ENCODE data around the gene ZNF423. TPM values are rescaled to one million over a fixed set of nuclear protein-coding genes. Genes with fewer than 3 reads are reported as not detected.
A peak's percentile ranks its signal among the peaks of the same experiment; 100 is the strongest.

The ZNF423 gene
- total and polyA plus RNA-seq, 2 experiments from 2014 or later, result 12.3 to 22.2 TPM

DNA sequence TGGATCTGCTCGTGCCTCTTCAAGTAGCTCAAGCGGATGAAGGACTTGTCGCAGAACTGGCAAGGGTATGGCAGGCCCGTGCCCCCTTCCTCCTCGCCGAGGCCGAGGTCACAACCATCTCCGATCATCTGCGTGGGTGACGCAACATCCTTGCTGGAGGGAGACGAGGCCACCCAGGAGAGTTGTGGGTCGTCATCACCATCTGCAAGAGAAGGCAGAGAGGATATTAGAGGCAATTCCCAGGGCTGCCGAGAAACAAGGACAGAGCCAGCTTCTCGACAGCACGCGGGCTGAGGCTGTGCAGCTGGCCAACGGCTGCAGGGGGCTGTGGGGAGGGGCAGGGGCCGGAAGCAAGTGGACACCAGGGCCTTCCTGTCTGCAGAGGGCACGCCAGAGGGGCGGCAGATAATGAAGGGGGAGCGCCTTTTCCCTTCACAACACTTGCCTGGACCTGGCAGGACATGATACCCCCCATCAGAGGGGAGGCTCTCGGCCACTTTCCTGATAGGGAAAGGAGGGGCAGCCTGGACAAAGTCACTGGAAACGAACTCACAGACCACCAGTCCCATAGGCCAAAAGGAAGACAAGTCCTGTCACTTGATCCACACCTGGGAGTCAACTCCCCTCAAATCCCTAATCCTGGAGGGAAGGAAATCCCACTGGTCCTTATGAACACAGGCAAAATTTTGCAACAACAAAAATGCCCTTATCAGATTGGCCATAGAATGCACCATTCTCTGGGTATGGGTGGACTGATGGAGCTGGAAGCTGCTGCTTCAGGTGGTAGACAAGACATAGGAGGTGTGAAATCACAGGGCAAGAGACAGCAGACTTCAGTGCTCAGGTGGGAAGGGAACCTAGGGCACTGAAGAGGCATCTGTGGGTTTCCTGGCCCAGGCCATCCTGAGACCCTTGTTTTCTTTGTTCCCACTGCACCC is 217.0 kb downstream of the ZNF423 start:
- peak; percentile 26 to 71 for DNase-seq (ENCODE audit: low read depth in 1 of 2, low spot score in 1 of 2)
- H3K9me3 ChIP-seq (ENCODE audit: low read depth), result no peaks in the 10 kb centered on the region
- TF ChIP-seq, protein P1, sequence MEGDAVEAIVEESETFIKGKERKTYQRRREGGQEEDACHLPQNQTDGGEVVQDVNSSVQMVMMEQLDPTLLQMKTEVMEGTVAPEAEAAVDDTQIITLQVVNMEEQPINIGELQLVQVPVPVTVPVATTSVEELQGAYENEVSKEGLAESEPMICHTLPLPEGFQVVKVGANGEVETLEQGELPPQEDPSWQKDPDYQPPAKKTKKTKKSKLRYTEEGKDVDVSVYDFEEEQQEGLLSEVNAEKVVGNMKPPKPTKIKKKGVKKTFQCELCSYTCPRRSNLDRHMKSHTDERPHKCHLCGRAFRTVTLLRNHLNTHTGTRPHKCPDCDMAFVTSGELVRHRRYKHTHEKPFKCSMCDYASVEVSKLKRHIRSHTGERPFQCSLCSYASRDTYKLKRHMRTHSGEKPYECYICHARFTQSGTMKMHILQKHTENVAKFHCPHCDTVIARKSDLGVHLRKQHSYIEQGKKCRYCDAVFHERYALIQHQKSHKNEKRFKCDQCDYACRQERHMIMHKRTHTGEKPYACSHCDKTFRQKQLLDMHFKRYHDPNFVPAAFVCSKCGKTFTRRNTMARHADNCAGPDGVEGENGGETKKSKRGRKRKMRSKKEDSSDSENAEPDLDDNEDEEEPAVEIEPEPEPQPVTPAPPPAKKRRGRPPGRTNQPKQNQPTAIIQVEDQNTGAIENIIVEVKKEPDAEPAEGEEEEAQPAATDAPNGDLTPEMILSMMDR (IDR thresholded peaks at IDR 0.05; ENCODE audit: low read depth, low read length), result no peak
- H3K27me3 ChIP-seq, result no peaks in the 10 kb centered on the region
- no peak overlapping the region for H3K4me3 ChIP-seq
- peaks cover 24% of the 10 kb centered on the region for H3K4me1 ChIP-seq (ENCODE audit: low read depth)
- peak overlapping the region; percentile 63 for H3K27ac ChIP-seq
- H3K36me3 ChIP-seq, result no peaks in the 10 kb centered on the region

DNA sequence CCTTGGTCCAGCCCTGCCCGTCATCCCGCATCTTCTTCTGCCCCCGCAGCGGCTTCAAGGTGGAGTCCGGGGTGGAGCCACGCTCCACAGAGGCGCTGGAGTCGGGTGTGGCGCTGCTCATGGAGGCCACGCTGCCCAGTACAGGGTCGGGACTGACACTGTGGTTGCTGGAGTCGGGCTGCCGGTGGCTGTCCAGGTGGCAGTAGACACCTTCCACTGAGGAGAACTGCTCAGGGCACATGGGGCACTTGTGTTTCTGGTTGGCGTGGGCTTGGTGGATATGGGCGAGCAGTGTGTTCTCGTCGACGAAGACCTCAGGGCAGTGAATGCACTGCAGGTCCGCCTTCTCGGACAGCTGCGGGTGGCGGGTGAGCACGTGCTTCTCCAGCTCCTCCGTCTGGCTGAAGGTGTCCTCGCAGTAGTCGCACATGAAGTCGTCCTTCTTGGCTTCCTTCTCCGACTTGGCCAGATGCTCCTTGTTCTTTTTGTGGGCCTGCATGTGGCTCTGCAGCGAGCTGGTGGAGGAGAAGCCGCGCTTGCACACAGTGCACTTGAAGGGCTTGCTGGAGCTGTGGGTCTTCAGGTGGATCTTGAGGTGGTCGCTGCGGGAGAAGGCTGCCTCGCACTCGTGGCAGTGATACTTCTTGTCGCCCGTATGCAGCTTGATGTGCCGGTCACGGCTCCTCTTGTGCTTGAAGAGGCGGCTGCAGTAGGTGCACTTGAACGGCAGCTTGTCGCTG is 217.8 kb downstream of the ZNF423 start:
- Histone ChIP-seq H3K4me3 (no peak overlapping the region), H3K36me3 (no peaks in the 10 kb centered on the region), H3K27ac (no peak overlapping the region), H3K27me3 (no peaks in the 10 kb centered on the region), H3K4me1 (ENCODE audit: low read depth) (peaks cover 24% of the 10 kb centered on the region), H3K9me3 (ENCODE audit: low read depth) (no peaks in the 10 kb centered on the region)
- TF ChIP-seq, protein P1 (IDR thresholded peaks at IDR 0.05; ENCODE audit: low read depth, low read length), result no peak
- no peak for DNase-seq (ENCODE audit: low read depth in 1 of 2, low spot score in 1 of 2)

DNA sequence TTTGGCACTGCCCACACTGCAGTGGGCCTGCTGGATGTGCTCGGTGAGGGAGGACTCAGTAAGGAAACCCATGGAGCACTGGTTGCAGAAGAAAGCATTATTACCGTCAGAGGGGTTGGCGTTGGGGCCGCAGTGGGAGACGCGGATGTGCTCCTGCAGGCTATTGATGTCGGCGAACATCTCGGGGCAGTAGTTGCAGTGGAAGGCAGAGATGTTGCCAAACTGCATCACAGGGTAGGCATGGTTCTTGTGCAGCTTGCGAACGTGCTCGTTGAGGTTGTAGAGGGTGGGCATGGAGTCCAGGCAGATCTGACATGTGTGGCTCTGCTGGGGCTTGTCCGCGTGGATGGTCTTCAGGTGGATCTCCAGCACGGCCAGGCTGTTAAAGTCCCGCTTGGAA is 218.4 kb downstream of the ZNF423 start:
- TF ChIP-seq, protein P1 (IDR thresholded peaks at IDR 0.05; ENCODE audit: low read depth, low read length), result no peak
- Histone ChIP-seq H3K27ac (no peak overlapping the region), H3K4me3 (no peak overlapping the region), H3K4me1 (ENCODE audit: low read depth) (peaks cover 24% of the 10 kb centered on the region), H3K27me3 (no peaks in the 10 kb centered on the region), H3K9me3 (ENCODE audit: low read depth) (no peaks in the 10 kb centered on the region), H3K36me3 (no peaks in the 10 kb centered on the region)
- DNase-seq (ENCODE audit: low read depth in 1 of 2, low spot score in 1 of 2), result no peak

DNA sequence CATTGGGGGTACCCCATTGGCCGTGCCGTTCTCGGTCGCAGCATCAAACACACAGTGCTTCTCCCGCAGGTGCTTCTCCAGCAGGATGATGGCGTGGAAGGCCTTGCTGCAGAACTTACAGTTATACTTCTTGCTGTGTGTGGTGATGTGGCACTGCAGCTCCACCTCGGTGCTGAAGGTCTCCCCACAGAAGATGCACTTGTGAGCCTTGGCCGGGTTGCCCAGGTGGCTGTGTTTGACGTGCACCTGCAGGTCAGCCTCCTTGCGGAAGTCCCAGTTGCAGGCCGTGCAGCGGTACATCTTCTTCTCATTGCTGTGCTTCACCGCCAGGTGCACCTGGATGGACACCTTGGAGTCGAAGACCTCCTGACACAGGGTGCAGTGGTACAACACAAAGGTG is 219.3 kb downstream of the ZNF423 start:
- TF ChIP-seq, protein P1 (IDR thresholded peaks at IDR 0.05; ENCODE audit: low read depth, low read length), result no peak
- Histone ChIP-seq H3K27me3 (no peaks in the 10 kb centered on the region), H3K9me3 (ENCODE audit: low read depth) (no peaks in the 10 kb centered on the region), H3K27ac (no peak overlapping the region), H3K4me3 (no peak overlapping the region), H3K4me1 (ENCODE audit: low read depth) (peaks cover 25% of the 10 kb centered on the region), H3K36me3 (no peaks in the 10 kb centered on the region)
- no peak for DNase-seq (ENCODE audit: low read depth in 1 of 2, low spot score in 1 of 2)

DNA sequence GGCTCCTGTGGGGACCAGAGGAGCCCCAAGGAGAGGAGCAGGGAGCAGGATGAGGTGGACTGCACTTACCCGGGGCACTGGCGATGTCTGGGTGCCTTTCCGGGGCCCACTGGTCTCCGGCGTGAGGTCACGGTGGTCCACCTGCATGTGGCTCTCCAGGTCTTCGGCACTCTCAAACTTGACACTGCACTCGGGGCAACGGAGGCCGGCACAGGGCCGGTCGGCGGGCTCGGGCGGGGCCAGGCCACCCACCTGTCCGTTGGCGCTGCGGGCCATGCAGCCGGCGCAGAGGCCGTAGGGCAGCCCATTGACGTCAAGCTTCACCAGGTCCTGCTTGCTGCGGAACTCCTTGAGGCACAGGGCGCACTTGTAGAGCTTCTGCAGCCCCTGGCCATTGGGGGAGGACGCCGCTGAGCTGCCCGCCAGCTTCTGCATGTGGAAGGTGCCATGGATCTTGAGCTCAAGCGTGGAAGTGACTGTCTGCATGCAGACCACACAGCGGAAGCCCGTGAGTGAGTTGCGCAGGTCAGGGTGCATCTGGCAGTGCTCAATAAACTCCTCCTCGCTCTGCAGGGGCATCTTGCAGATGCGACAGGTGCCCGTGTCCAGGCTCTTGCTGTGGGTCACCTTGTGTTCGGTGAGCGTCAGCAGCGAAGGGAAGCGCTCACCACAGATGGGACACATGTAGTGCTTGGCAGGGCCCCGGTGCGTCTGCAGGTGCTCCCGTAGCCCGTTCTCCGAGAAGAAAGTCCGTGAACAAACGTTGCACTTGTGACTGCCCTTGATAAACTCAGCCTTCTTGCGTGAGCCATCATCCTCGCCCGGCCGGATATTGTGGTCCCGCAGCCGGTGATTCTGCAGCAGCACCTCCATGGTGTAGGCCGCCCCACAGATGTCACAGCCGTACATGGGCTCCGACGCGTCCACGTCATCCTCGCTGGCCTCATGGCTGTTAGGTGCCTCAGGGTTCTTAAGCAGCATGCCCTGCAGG is 220.0 kb downstream of the ZNF423 start:
- DNase-seq (ENCODE audit: low read depth in 1 of 2, low spot score in 1 of 2), result no peak
- Histone ChIP-seq H3K4me1 (ENCODE audit: low read depth) (peaks cover 30% of the 10 kb centered on the region), H3K9me3 (ENCODE audit: low read depth) (no peaks in the 10 kb centered on the region), H3K27ac (no peak overlapping the region), H3K27me3 (no peaks in the 10 kb centered on the region), H3K4me3 (no peak overlapping the region), H3K36me3 (no peaks in the 10 kb centered on the region)
- TF ChIP-seq, protein P1 (IDR thresholded peaks at IDR 0.05; ENCODE audit: low read depth, low read length), result no peak
